Duodenal mucosa (tissue), 2 donors: Measurements from ENCODE around the gene BEND6.
"Not testable (repeated sequence)": the region's sequence is repeated elsewhere in the genome, so short reads cannot be mapped to it uniquely, and the experiment has no call there.

ENCODE experiments used
- H3K27ac ChIP-seq: one replicate; pipeline ENCODE4 v1.7.0; 2013; ENCODE audit warnings: low read depth, low read length
- H3K27me3 ChIP-seq, 2 donors: one replicate each; pipeline ENCODE4 v1.7.0; 2013; ENCODE audit warnings: low read length in 2 of 2, control low read depth in 1 of 2; ENCODE audit not compliant: insufficient read depth in 2 of 2, control insufficient read depth in 1 of 2
- H3K36me3 ChIP-seq, 2 donors: one replicate each; pipeline ENCODE4 v1.7.0; 2013; ENCODE audit warnings: low read length in 2 of 2, control low read depth in 1 of 2; ENCODE audit not compliant: insufficient read depth in 2 of 2, control insufficient read depth in 1 of 2
- H3K4me1 ChIP-seq, 2 donors: one replicate each; pipeline ENCODE4 v1.7.0; 2013; ENCODE audit warnings: low read length in 2 of 2, control low read depth in 1 of 2; ENCODE audit not compliant: insufficient read depth in 2 of 2, control insufficient read depth in 1 of 2
- H3K4me3 ChIP-seq, 2 donors: one replicate each; pipeline ENCODE4 v1.7.0; 2013; ENCODE audit warnings: low read length in 2 of 2, low read depth in 1 of 2
- H3K9ac ChIP-seq, 2 donors: one replicate each; pipeline ENCODE4 v1.7.0; 2013; ENCODE audit warnings: low read length in 2 of 2, low read depth in 1 of 2
- H3K9me3 ChIP-seq, 2 donors: one replicate each; pipeline ENCODE4 v1.7.0; 2013; ENCODE audit warnings: low read length in 2 of 2, control low read depth in 1 of 2; ENCODE audit not compliant: control insufficient read depth in 1 of 2

BEND6 gene

GRCh38 chr6:57024775-57025174, 69.9 kb downstream of the BEND6 start:
- Histone ChIP-seq H3K27me3 (no peaks in the 10 kb centered on the region), H3K4me3 (no peak overlapping the region), H3K4me1 (no peaks in the 10 kb centered on the region), H3K9ac (no peak overlapping the region), H3K36me3 (no peaks in the 10 kb centered on the region), H3K27ac (no peak overlapping the region), H3K9me3 (no peaks in the 10 kb centered on the region)

DNA sequence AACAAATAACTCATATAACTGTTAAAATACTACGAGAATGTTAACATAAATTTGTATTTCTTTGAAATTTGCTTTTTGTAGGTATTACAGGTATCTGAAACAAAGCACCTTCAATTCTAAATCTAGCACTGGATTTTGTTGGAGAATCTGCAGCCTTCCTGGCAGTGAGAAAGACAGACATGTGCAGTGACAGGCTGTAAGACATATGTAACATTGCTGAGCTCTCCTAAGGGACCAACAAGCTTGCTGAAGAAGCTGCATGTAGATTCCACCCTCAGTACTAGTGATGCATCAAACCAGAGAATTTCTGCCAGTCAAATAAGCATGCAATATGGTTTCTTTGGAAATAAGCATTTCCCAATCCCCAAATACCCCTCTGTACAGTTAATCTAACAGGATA, 71.1 kb downstream of the BEND6 start:
- no peaks in the 10 kb centered on the region for H3K27me3 ChIP-seq
- H3K9ac ChIP-seq, result no peak overlapping the region
- no peak overlapping the region for H3K4me3 ChIP-seq
- H3K27ac ChIP-seq, result no peak overlapping the region
- no peaks in the 10 kb centered on the region for H3K4me1 ChIP-seq
- no peaks in the 10 kb centered on the region for H3K36me3 ChIP-seq
- H3K9me3 ChIP-seq, result no peaks in the 10 kb centered on the region

DNA sequence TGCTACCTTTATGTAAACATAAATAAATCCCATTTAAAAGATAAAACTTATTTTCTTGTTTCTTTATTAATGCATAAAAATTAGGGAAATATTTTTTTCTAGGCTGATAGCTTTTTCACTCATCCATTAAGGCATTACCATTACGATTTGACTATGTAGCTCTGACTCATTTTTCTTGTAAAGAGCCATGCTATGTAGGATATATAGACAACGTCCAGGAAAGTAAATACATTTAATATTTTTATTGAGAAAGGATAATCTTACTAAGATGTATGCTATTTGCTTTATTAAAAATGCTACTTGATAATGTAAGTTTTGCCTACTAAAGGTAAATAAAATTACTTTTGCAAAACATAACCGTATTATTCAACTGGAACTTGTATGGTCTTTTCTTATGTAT, 72.4 kb downstream of the BEND6 start:
- Histone ChIP-seq H3K27ac (no peak overlapping the region), H3K36me3 (no peaks in the 10 kb centered on the region), H3K9me3 (no peaks in the 10 kb centered on the region), H3K4me3 (no peak overlapping the region), H3K9ac (no peak overlapping the region), H3K4me1 (no peaks in the 10 kb centered on the region), H3K27me3 (no peaks in the 10 kb centered on the region)

- Histone ChIP-seq H3K4me1 (no peaks in the 10 kb centered on the region), H3K9ac (no peak overlapping the region), H3K4me3 (no peak overlapping the region), H3K27ac (no peak overlapping the region), H3K36me3 (no peaks in the 10 kb centered on the region), H3K9me3 (no peaks in the 10 kb centered on the region), H3K27me3 (no peaks in the 10 kb centered on the region)
Observed at GRCh38 chr6:57029213-57029612, 74.3 kb downstream of the BEND6 start.

- Histone ChIP-seq H3K9ac (no peak overlapping the region), H3K4me3 (no peak overlapping the region), H3K9me3 (no peaks in the 10 kb centered on the region), H3K36me3 (no peaks in the 10 kb centered on the region), H3K27ac (no peak overlapping the region), H3K27me3 (no peaks in the 10 kb centered on the region), H3K4me1 (no peaks in the 10 kb centered on the region)
Observed at GRCh38 chr6:57033228-57033627, 78.3 kb downstream of the BEND6 start.

- Histone ChIP-seq H3K4me1 (no peaks in the 10 kb centered on the region), H3K27ac (no peak overlapping the region), H3K9me3 (no peaks in the 10 kb centered on the region), H3K9ac (no peak overlapping the region), H3K36me3 (no peaks in the 10 kb centered on the region), H3K27me3 (no peaks in the 10 kb centered on the region), H3K4me3 (no peak overlapping the region)
Observed at GRCh38 chr6:57035549-57035948, 80.6 kb downstream of the BEND6 start.

GRCh38 chr6:57038906-57039305, 84.0 kb downstream of the BEND6 start:
- Histone ChIP-seq H3K36me3 (no peaks in the 10 kb centered on the region), H3K27me3 (no peaks in the 10 kb centered on the region)

GRCh38 chr6:57040011-57040410, 85.1 kb downstream of the BEND6 start:
- H3K4me3 ChIP-seq, result no peak overlapping the region
- H3K36me3 ChIP-seq, result no peaks in the 10 kb centered on the region
- H3K27ac ChIP-seq, result no peak overlapping the region
- H3K9me3 ChIP-seq, result no peaks in the 10 kb centered on the region
- no peaks in the 10 kb centered on the region for H3K27me3 ChIP-seq
- H3K4me1 ChIP-seq, result no peaks in the 10 kb centered on the region
- no peak overlapping the region for H3K9ac ChIP-seq

More at GRCh38 chr6:57038906-57039305, 84.0 kb downstream of the BEND6 start:
- Histone ChIP-seq H3K9me3 (no peaks in the 10 kb centered on the region), H3K4me3 (no peak overlapping the region), H3K4me1 (no peaks in the 10 kb centered on the region), H3K9ac (no peak overlapping the region), H3K27ac (no peak overlapping the region)

- not testable (repeated sequence) for H3K9ac ChIP-seq, H3K27me3 ChIP-seq, H3K4me1 ChIP-seq, H3K9me3 ChIP-seq, H3K4me3 ChIP-seq, H3K36me3 ChIP-seq, H3K27ac ChIP-seq
Observed at GRCh38 chr6:57044061-57044460, 89.2 kb downstream of the BEND6 start.

GRCh38 chr6:57044568-57044967, 89.7 kb downstream of the BEND6 start:
- H3K4me3 ChIP-seq, result no peak overlapping the region
- H3K27ac ChIP-seq, result no peak overlapping the region
- H3K36me3 ChIP-seq, result no peaks in the 10 kb centered on the region
- no peaks in the 10 kb centered on the region for H3K9me3 ChIP-seq
- H3K9ac ChIP-seq, result no peak overlapping the region
- H3K4me1 ChIP-seq, result no peaks in the 10 kb centered on the region
- no peaks in the 10 kb centered on the region for H3K27me3 ChIP-seq
